Fibroblast of lung (primary cell): ENCODE measurements around the gene ATP8A1. TPM values are rescaled to one million over a fixed set of nuclear protein-coding genes. Genes with fewer than 3 reads are reported as not detected.

Source experiments
- DNase-seq, 2 donors: peaks; one replicate each; pipeline versions ENCODE4 v3.0.0 to v3.0.0-alpha.2; 2010; ENCODE audit warnings: low read depth in 2 of 2
- H2AFZ ChIP-seq: 2 replicates; pipeline ENCODE4 v1.5.1; 2012; ENCODE audit warnings: low read length, control low read depth, inconsistent platforms
- H3K27ac ChIP-seq: 2 replicates; pipeline ENCODE4 v1.5.1; 2011; ENCODE audit warnings: low read length, control low read depth; ENCODE audit not compliant: insufficient read depth
- H3K27me3 ChIP-seq: 2 replicates; pipeline ENCODE4 v1.5.1; 2011; ENCODE audit warnings: mild to moderate bottlenecking, low read length; ENCODE audit not compliant: control insufficient read depth, insufficient read depth
- H3K36me3 ChIP-seq: 2 replicates; pipeline ENCODE4 v1.5.1; 2011; ENCODE audit warnings: low read length; ENCODE audit not compliant: control insufficient read depth, insufficient read depth
- H3K4me1 ChIP-seq: 2 replicates; pipeline ENCODE4 v1.5.1; 2011; ENCODE audit warnings: low read length; ENCODE audit not compliant: control insufficient read depth, insufficient read depth; ENCODE audit errors: extremely low read depth
- H3K4me2 ChIP-seq: 2 replicates; pipeline ENCODE4 v1.5.1; 2011; ENCODE audit warnings: low read length, control low read depth; ENCODE audit not compliant: insufficient read depth; ENCODE audit errors: extremely low read depth
- H3K4me3 ChIP-seq, 4 experiments: fragments of 200-600 bp in 1 of 4; sonication (generic) in 1 of 4; replicated peaks in 1 of 4; 2 replicates each; pipeline ENCODE4 v1.5.1; 2011 to 2016; ENCODE audit warnings: low read length in 4 of 4, low read depth in 3 of 4, mild to moderate bottlenecking in 3 of 4, control low read depth in 2 of 4, inconsistent platforms in 1 of 4, mixed read lengths in 1 of 4; ENCODE audit not compliant: insufficient read depth in 1 of 4; ENCODE audit errors: control extremely low read depth in 1 of 4
- H3K79me2 ChIP-seq: 2 replicates; pipeline ENCODE4 v1.5.1; 2012; ENCODE audit warnings: mild to moderate bottlenecking, low read length, inconsistent platforms; ENCODE audit not compliant: control insufficient read depth, insufficient read depth
- H3K9ac ChIP-seq: 2 replicates; pipeline ENCODE4 v1.5.1; 2011; ENCODE audit warnings: mild to moderate bottlenecking, low read length, control low read depth; ENCODE audit not compliant: insufficient read depth
- H3K9me3 ChIP-seq: 2 replicates; pipeline ENCODE4 v1.5.1; 2012; ENCODE audit warnings: low read depth, low read length; ENCODE audit not compliant: control insufficient read depth, insufficient read depth
- H4K20me1 ChIP-seq: 2 replicates; pipeline ENCODE4 v1.5.1; 2011; ENCODE audit warnings: low read length; ENCODE audit not compliant: control insufficient read depth, insufficient read depth; ENCODE audit errors: extremely low read depth
- CTCF ChIP-seq, 2 donors: IDR thresholded peaks in 1 of 2; conservative IDR thresholded peaks in 1 of 2; 1 replicate in 1 of 2; 2 replicates in 1 of 2; pipeline ENCODE4 v1.5.1; 2011 to 2012; ENCODE audit warnings: low read length in 2 of 2, control low read depth in 1 of 2, inconsistent platforms in 1 of 2, low read depth in 1 of 2, mild to moderate bottlenecking in 1 of 2
- EZH2 ChIP-seq: IDR thresholded peaks from 2 replicates; pipeline ENCODE4 v1.5.1; 2012; ENCODE audit warnings: low read length, control low read depth, mild to moderate bottlenecking; ENCODE audit errors: missing control alignments
- polyA plus RNA-seq, 2 donors: library from polyadenylated mRNA; depleted of rRNA in 1 of 2; stranded (reverse) in 1 of 2; unstranded in 1 of 2; fragments of >200 nt; gene quantifications; 2 replicates each; pipeline ENCODE4 v1.2.1, GENCODE V29; 2011 to 2012; ENCODE audit warnings: missing spikeins in 1 of 2
- total RNA-seq: library from RNA; depleted of rRNA; stranded (reverse); fragments of >200 nt; gene quantifications from 2 replicates; pipeline ENCODE4 v1.2.1, GENCODE V29; 2014

Gene ATP8A1
- total and polyA plus RNA-seq, 2 donors (not counting 1 experiment from before 2014, with no cell fraction given): 0.36 to 4.8 TPM

DNA sequence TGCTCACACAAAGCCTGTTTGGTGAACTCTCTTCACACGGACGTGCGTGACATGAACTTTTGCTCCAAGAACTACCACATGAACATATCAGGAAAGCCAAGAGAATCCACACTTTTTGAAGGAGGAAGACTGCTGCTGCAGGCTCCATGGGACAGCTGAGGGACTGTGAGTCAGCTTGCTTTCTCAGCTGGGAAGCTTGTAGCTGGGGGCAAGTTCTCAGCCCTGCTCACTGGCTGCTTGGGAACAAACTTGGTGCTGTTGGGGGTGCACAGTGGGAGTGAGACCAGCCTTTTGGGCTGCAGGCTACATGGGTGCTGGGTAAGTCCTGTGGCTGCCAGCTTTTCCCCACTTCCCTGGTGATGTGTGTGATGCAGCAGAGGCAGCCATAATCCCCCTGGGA lies 123.9 kb downstream of the ATP8A1 start:
- Histone ChIP-seq H3K9me3 (no peaks in the 10 kb centered on the region), H3K36me3 (no peaks in the 10 kb centered on the region), H3K4me1 (no peaks in the 10 kb centered on the region), H4K20me1 (no peaks in the 10 kb centered on the region), H3K79me2 (no peaks in the 10 kb centered on the region), H3K9ac (no peak overlapping the region), H3K4me3 (no peak overlapping the region), H3K27ac (no peak overlapping the region), H3K4me2 (no peak overlapping the region), H3K27me3 (no peaks in the 10 kb centered on the region), H2AFZ (no peak overlapping the region)
- no peak for TF ChIP-seq CTCF (conservative IDR thresholded peaks at IDR 0.05 in 1 of 2, IDR thresholded peaks at IDR 0.05 in 1 of 2; ENCODE audit: low read depth in 1 of 2, low read length in 2 of 2)
- no peak for TF ChIP-seq EZH2
- DNase-seq: no peak

DNA sequence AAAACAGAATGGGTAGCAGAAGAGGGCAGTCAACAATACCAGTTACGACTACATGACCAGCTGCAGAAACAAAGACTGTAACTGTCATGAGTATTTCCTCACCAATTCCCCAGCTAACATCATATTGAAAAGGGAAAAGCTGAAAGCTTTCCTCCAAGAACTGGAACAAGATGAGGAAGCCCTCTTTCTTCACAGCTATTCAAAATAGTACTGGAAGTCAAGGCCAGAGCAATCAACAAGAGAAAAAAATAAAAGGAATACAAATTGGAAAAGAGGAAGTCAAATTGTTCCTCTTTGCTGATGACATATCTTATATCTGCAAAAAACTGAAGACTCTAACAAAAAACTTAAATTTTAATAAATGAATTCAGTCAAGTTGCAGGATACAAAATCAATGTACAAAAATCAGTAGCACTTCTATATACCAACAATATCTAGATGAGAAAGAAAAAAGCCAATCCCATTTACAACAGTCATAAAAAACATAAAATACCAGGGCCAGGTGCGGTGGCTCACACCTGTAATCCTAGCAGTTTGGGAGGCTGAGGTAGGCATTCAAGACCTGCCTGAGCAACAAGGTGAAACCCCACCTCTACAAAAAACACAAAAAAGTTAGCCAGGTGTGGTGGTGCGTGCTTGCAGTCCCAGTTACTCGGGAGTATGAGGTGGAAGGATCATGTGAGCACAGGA lies 125.4 kb downstream of the ATP8A1 start:
- Histone ChIP-seq H2AFZ (no peak overlapping the region), H3K4me1 (no peaks in the 10 kb centered on the region), H3K4me2 (no peak overlapping the region), H4K20me1 (no peaks in the 10 kb centered on the region), H3K9ac (no peak overlapping the region), H3K4me3 (no peak overlapping the region), H3K36me3 (no peaks in the 10 kb centered on the region), H3K27me3 (no peaks in the 10 kb centered on the region), H3K27ac (no peak overlapping the region), H3K9me3 (no peaks in the 10 kb centered on the region), H3K79me2 (no peaks in the 10 kb centered on the region)
- no peak for DNase-seq
- TF ChIP-seq EZH2: no peak
- TF ChIP-seq CTCF (conservative IDR thresholded peaks at IDR 0.05 in 1 of 2, IDR thresholded peaks at IDR 0.05 in 1 of 2; ENCODE audit: low read depth in 1 of 2, low read length in 2 of 2): no peak

GRCh38 chr4:42523066-42523718 lies 133.7 kb downstream of the ATP8A1 start:
- Histone ChIP-seq H3K27ac (no peak overlapping the region), H3K36me3 (no peaks in the 10 kb centered on the region), H4K20me1 (no peaks in the 10 kb centered on the region), H3K9ac (no peak overlapping the region), H3K4me2 (no peak overlapping the region), H2AFZ (no peak overlapping the region), H3K27me3 (no peaks in the 10 kb centered on the region), H3K4me3 (no peak overlapping the region), H3K4me1 (no peaks in the 10 kb centered on the region), H3K79me2 (no peaks in the 10 kb centered on the region), H3K9me3 (no peaks in the 10 kb centered on the region)
- TF ChIP-seq CTCF (conservative IDR thresholded peaks at IDR 0.05 in 1 of 2, IDR thresholded peaks at IDR 0.05 in 1 of 2; ENCODE audit: low read depth in 1 of 2, low read length in 2 of 2): no peak
- no peak for TF ChIP-seq EZH2
- no peak for DNase-seq
